ENCODE measurements around the gene FMC1.

FMC1 gene

GRCh38 chr7:139341058-139341775, at the start of gene FMC1:
Gene FMC1 (plus strand): TSS chr7:139341337. CDS start chr7:139341385, 48 bp downstream.
- peak within 1 kb of the TSS; percentile 92 to 97 for H3K4me3 ChIP-seq (ENCODE audit: low read depth in 1 of 2, low read length in 2 of 2)
- H3K27ac ChIP-seq (ENCODE audit: low read depth, low read length), result peak within 1 kb of the TSS; percentile 100
- H3K27me3 ChIP-seq (ENCODE audit: control insufficient read depth in 1 of 2, insufficient read depth in 2 of 2, low read length in 2 of 2), result no peaks in the 10 kb centered on the region
- H3K9ac ChIP-seq (ENCODE audit: low read length), result peak within 1 kb of the TSS; percentile 99
- H3K9me3 ChIP-seq (ENCODE audit: low read length), result no peaks in the 10 kb centered on the region
- peaks cover 1% of the 10 kb centered on the region for H3K36me3 ChIP-seq (ENCODE audit: insufficient read depth, low read length)
- peaks cover 12% of the 10 kb centered on the region for H3K4me1 ChIP-seq (ENCODE audit: insufficient read depth, low read length)

GRCh38 chr7:139292821-139293220, 48.3 kb upstream of the FMC1 start:
- H3K36me3 ChIP-seq (ENCODE audit: insufficient read depth, low read length), result peaks cover 16% of the 10 kb centered on the region
- H3K4me1 ChIP-seq (ENCODE audit: insufficient read depth, low read length), result no peaks in the 10 kb centered on the region
- H3K27ac ChIP-seq (ENCODE audit: low read depth, low read length), result no peak overlapping the region

GRCh38 chr7:139293534-139293933, 47.6 kb upstream of the FMC1 start:
- H3K9me3 ChIP-seq (ENCODE audit: low read length), result no peaks in the 10 kb centered on the region
- H3K36me3 ChIP-seq (ENCODE audit: insufficient read depth, low read length), result peaks cover 16% of the 10 kb centered on the region
- H3K4me3 ChIP-seq (ENCODE audit: low read depth in 1 of 2, low read length in 2 of 2), result no peak overlapping the region
- no peak overlapping the region for H3K27ac ChIP-seq (ENCODE audit: low read depth, low read length)
- H3K4me1 ChIP-seq (ENCODE audit: insufficient read depth, low read length), result no peaks in the 10 kb centered on the region
- H3K27me3 ChIP-seq (ENCODE audit: control insufficient read depth in 1 of 2, insufficient read depth in 2 of 2, low read length in 2 of 2), result no peaks in the 10 kb centered on the region
- no peak overlapping the region for H3K9ac ChIP-seq (ENCODE audit: low read length)

More at GRCh38 chr7:139292821-139293220, 48.3 kb upstream of the FMC1 start:
- H3K9me3 ChIP-seq (ENCODE audit: low read length), result no peaks in the 10 kb centered on the region
- no peak overlapping the region for H3K4me3 ChIP-seq (ENCODE audit: low read depth in 1 of 2, low read length in 2 of 2)
- no peak overlapping the region for H3K9ac ChIP-seq (ENCODE audit: low read length)
- H3K27me3 ChIP-seq (ENCODE audit: control insufficient read depth in 1 of 2, insufficient read depth in 2 of 2, low read length in 2 of 2), result no peaks in the 10 kb centered on the region

GRCh38 chr7:139294241-139294640, 46.9 kb upstream of the FMC1 start:
- H3K27me3 ChIP-seq (ENCODE audit: control insufficient read depth in 1 of 2, insufficient read depth in 2 of 2, low read length in 2 of 2), result no peaks in the 10 kb centered on the region
- H3K36me3 ChIP-seq (ENCODE audit: insufficient read depth, low read length), result peaks cover 16% of the 10 kb centered on the region
- H3K9ac ChIP-seq (ENCODE audit: low read length), result no peak overlapping the region
- no peaks in the 10 kb centered on the region for H3K9me3 ChIP-seq (ENCODE audit: low read length)
- H3K4me1 ChIP-seq (ENCODE audit: insufficient read depth, low read length), result no peaks in the 10 kb centered on the region
- no peak overlapping the region for H3K4me3 ChIP-seq (ENCODE audit: low read depth in 1 of 2, low read length in 2 of 2)
- no peak overlapping the region for H3K27ac ChIP-seq (ENCODE audit: low read depth, low read length)

GRCh38 chr7:139294951-139295575, 46.1 kb upstream of the FMC1 start:
- Histone ChIP-seq H3K27ac (ENCODE audit: low read depth, low read length) (no peak overlapping the region), H3K4me3 (ENCODE audit: low read depth in 1 of 2, low read length in 2 of 2) (no peak overlapping the region), H3K9me3 (ENCODE audit: low read length) (no peaks in the 10 kb centered on the region), H3K4me1 (ENCODE audit: insufficient read depth, low read length) (no peaks in the 10 kb centered on the region), H3K9ac (ENCODE audit: low read length) (no peak overlapping the region), H3K36me3 (ENCODE audit: insufficient read depth, low read length) (peaks cover 16% of the 10 kb centered on the region), H3K27me3 (ENCODE audit: control insufficient read depth in 1 of 2, insufficient read depth in 2 of 2, low read length in 2 of 2) (no peaks in the 10 kb centered on the region)

- Histone ChIP-seq H3K9ac (ENCODE audit: low read length) (no peak overlapping the region), H3K36me3 (ENCODE audit: insufficient read depth, low read length) (peaks cover 16% of the 10 kb centered on the region), H3K27ac (ENCODE audit: low read depth, low read length) (no peak overlapping the region), H3K4me1 (ENCODE audit: insufficient read depth, low read length) (no peaks in the 10 kb centered on the region), H3K27me3 (ENCODE audit: control insufficient read depth in 1 of 2, insufficient read depth in 2 of 2, low read length in 2 of 2) (no peaks in the 10 kb centered on the region), H3K9me3 (ENCODE audit: low read length) (no peaks in the 10 kb centered on the region), H3K4me3 (ENCODE audit: low read depth in 1 of 2, low read length in 2 of 2) (no peak overlapping the region)
These were observed 43.3 kb upstream of the FMC1 start for GRCh38 chr7:139297795-139298194.

GRCh38 chr7:139299296-139299695, 41.8 kb upstream of the FMC1 start:
- Histone ChIP-seq H3K36me3 (ENCODE audit: insufficient read depth, low read length) (peaks cover 7% of the 10 kb centered on the region), H3K27ac (ENCODE audit: low read depth, low read length) (no peak overlapping the region), H3K4me1 (ENCODE audit: insufficient read depth, low read length) (no peaks in the 10 kb centered on the region)

GRCh38 chr7:139300390-139300789, 40.7 kb upstream of the FMC1 start:
- Histone ChIP-seq H3K4me1 (ENCODE audit: insufficient read depth, low read length) (no peaks in the 10 kb centered on the region), H3K9ac (ENCODE audit: low read length) (no peak overlapping the region), H3K4me3 (ENCODE audit: low read depth in 1 of 2, low read length in 2 of 2) (no peak overlapping the region), H3K27ac (ENCODE audit: low read depth, low read length) (no peak overlapping the region), H3K36me3 (ENCODE audit: insufficient read depth, low read length) (no peaks in the 10 kb centered on the region), H3K9me3 (ENCODE audit: low read length) (no peaks in the 10 kb centered on the region), H3K27me3 (ENCODE audit: control insufficient read depth in 1 of 2, insufficient read depth in 2 of 2, low read length in 2 of 2) (no peaks in the 10 kb centered on the region)

More at GRCh38 chr7:139299296-139299695, 41.8 kb upstream of the FMC1 start:
- no peak overlapping the region for H3K9ac ChIP-seq (ENCODE audit: low read length)
- H3K9me3 ChIP-seq (ENCODE audit: low read length), result no peaks in the 10 kb centered on the region
- no peak overlapping the region for H3K4me3 ChIP-seq (ENCODE audit: low read depth in 1 of 2, low read length in 2 of 2)
- no peaks in the 10 kb centered on the region for H3K27me3 ChIP-seq (ENCODE audit: control insufficient read depth in 1 of 2, insufficient read depth in 2 of 2, low read length in 2 of 2)

- Histone ChIP-seq H3K36me3 (ENCODE audit: insufficient read depth, low read length) (no peaks in the 10 kb centered on the region), H3K9ac (ENCODE audit: low read length) (no peak overlapping the region), H3K4me1 (ENCODE audit: insufficient read depth, low read length) (no peaks in the 10 kb centered on the region), H3K27me3 (ENCODE audit: control insufficient read depth in 1 of 2, insufficient read depth in 2 of 2, low read length in 2 of 2) (no peaks in the 10 kb centered on the region), H3K27ac (ENCODE audit: low read depth, low read length) (no peak overlapping the region), H3K9me3 (ENCODE audit: low read length) (no peaks in the 10 kb centered on the region), H3K4me3 (ENCODE audit: low read depth in 1 of 2, low read length in 2 of 2) (no peak overlapping the region)
These were observed 36.6 kb upstream of the FMC1 start for GRCh38 chr7:139304517-139304916.

GRCh38 chr7:139317939-139318505, 23.1 kb upstream of the FMC1 start:
- no peak overlapping the region for H3K27ac ChIP-seq (ENCODE audit: low read depth, low read length)
- no peaks in the 10 kb centered on the region for H3K27me3 ChIP-seq (ENCODE audit: control insufficient read depth in 1 of 2, insufficient read depth in 2 of 2, low read length in 2 of 2)
- H3K4me1 ChIP-seq (ENCODE audit: insufficient read depth, low read length), result no peaks in the 10 kb centered on the region
- no peaks in the 10 kb centered on the region for H3K36me3 ChIP-seq (ENCODE audit: insufficient read depth, low read length)
- H3K9ac ChIP-seq (ENCODE audit: low read length), result no peak overlapping the region
- H3K9me3 ChIP-seq (ENCODE audit: low read length), result no peaks in the 10 kb centered on the region
- no peak overlapping the region for H3K4me3 ChIP-seq (ENCODE audit: low read depth in 1 of 2, low read length in 2 of 2)

GRCh38 chr7:139321071-139321745, 19.9 kb upstream of the FMC1 start:
- Histone ChIP-seq H3K9ac (ENCODE audit: low read length) (no peak overlapping the region), H3K9me3 (ENCODE audit: low read length) (no peaks in the 10 kb centered on the region), H3K4me3 (ENCODE audit: low read depth in 1 of 2, low read length in 2 of 2) (no peak overlapping the region), H3K27me3 (ENCODE audit: control insufficient read depth in 1 of 2, insufficient read depth in 2 of 2, low read length in 2 of 2) (no peaks in the 10 kb centered on the region), H3K36me3 (ENCODE audit: insufficient read depth, low read length) (no peaks in the 10 kb centered on the region), H3K4me1 (ENCODE audit: insufficient read depth, low read length) (no peaks in the 10 kb centered on the region), H3K27ac (ENCODE audit: low read depth, low read length) (no peak overlapping the region)
